Epithelial cell of esophagus (primary cell): Measurements from ENCODE around the gene CYSLTR2.

Experiments
- DNase-seq: peaks from one replicate; pipeline ENCODE4 v3.0.0; 2010; ENCODE audit warnings: low read depth
- H3K4me3 ChIP-seq: 2 replicates; pipeline ENCODE4 v1.5.1; 2011; ENCODE audit warnings: mild to moderate bottlenecking, low read length, control low read depth
- CTCF ChIP-seq: IDR thresholded peaks from 2 replicates; pipeline ENCODE4 v1.5.1; 2011; ENCODE audit warnings: low read depth, mild to moderate bottlenecking, low read length, control low read depth, inconsistent platforms; ENCODE audit not compliant: insufficient read depth; ENCODE audit errors: missing control alignments

Gene CYSLTR2

GRCh38 chr13:48760626-48761025 is 106.9 kb downstream of the CYSLTR2 start:
- no peak overlapping the region for H3K4me3 ChIP-seq
- no peak for DNase-seq
- no peak for TF ChIP-seq CTCF
